Measurements from ENCODE around the gene NDRG3. TPM values are rescaled to one million over a fixed set of nuclear protein-coding genes. Genes with fewer than 3 reads are reported as not detected.

Gene NDRG3
- total RNA-seq, 1 donor from 2014 or later = 33.1 TPM

- Histone ChIP-seq H2AFZ (ENCODE audit: low read depth, low read length) (peak within 1 kb of the TSS; percentile 98), H3K4me1 (ENCODE audit: insufficient read depth, low read length) (peaks cover 21% of the 10 kb centered on the region), H3K27me3 (ENCODE audit: insufficient read depth, low read length) (no peaks in the 10 kb centered on the region), H3K9ac (ENCODE audit: low read length) (peak within 1 kb of the TSS; percentile 92), H3K4me2 (ENCODE audit: low read length) (peak within 1 kb of the TSS; percentile 84), H4K20me1 (ENCODE audit: insufficient read depth, low read length) (peaks cover 33% of the 10 kb centered on the region), H3K36me3 (ENCODE audit: insufficient read depth, low read length) (peaks cover 17% of the 10 kb centered on the region), H3K4me3 (ENCODE audit: insufficient read depth, low read depth, low read length) (peak within 1 kb of the TSS; percentile 86), H3K79me2 (ENCODE audit: insufficient read depth, low read length) (peaks cover 33% of the 10 kb centered on the region), H3K9me3 (ENCODE audit: insufficient read depth, low read depth, low read length) (no peaks in the 10 kb centered on the region), H3K27ac (ENCODE audit: low read depth, low read length) (peak within 1 kb of the TSS; percentile 64)
- Mint-ChIP-seq H3K9me3 (ENCODE audit: unreplicated experiment) (no peaks in the 10 kb centered on the region), H3K27ac (ENCODE audit: unreplicated experiment) (peak within 1 kb of the TSS; percentile 83), H3K4me3 (ENCODE audit: unreplicated experiment) (peak within 1 kb of the TSS; percentile 99), H3K36me3 (ENCODE audit: low read depth, unreplicated experiment) (peaks cover 2% of the 10 kb centered on the region), H3K4me1 (ENCODE audit: low read depth, unreplicated experiment) (peaks cover 7% of the 10 kb centered on the region), H3K27me3 (ENCODE audit: low read depth, unreplicated experiment) (peaks cover 1% of the 10 kb centered on the region)
- TF ChIP-seq EZH2 (IDR thresholded peaks at IDR 0.05; ENCODE audit: insufficient read depth, low read length) = no peak
- TF ChIP-seq, protein P1, sequence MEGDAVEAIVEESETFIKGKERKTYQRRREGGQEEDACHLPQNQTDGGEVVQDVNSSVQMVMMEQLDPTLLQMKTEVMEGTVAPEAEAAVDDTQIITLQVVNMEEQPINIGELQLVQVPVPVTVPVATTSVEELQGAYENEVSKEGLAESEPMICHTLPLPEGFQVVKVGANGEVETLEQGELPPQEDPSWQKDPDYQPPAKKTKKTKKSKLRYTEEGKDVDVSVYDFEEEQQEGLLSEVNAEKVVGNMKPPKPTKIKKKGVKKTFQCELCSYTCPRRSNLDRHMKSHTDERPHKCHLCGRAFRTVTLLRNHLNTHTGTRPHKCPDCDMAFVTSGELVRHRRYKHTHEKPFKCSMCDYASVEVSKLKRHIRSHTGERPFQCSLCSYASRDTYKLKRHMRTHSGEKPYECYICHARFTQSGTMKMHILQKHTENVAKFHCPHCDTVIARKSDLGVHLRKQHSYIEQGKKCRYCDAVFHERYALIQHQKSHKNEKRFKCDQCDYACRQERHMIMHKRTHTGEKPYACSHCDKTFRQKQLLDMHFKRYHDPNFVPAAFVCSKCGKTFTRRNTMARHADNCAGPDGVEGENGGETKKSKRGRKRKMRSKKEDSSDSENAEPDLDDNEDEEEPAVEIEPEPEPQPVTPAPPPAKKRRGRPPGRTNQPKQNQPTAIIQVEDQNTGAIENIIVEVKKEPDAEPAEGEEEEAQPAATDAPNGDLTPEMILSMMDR (IDR thresholded peaks at IDR 0.05; ENCODE audit: insufficient read depth, low read depth, low read length) = peak; percentile 69
- DNase-seq (ENCODE audit: low read depth) = peak; percentile 91
- FAIRE-seq = peak; percentile 71
These were observed 140.3 kb downstream of the NDRG3 start, which contains the start of gene RAB5IF for GRCh38 chr20:36605399-36606157. RAB5IF (plus strand) TSS chr20:36605779; CDS start chr20:36605952, 173 bp downstream.

DNA sequence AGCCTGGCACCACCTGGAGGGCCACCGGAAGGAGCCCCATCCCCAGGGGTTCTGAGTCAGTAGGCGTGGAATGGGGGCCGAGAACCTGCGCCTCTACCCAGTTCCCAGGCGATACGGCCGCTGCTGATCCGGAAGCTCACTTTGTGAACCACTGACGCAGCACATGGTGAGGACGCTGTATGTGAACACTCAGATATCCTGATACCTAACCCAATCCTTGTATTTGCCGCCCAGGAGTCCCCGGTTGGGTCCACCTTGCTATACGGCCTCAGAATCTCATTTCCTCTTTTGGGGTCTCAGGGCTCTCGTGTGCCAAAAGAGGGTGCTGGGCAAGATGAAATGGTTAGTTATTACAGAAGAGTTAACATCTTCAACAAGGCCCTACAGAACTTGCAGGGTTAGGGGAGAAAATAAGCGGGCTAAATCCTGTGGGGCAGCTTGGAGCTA is 140.9 kb downstream of the NDRG3 start:
- Histone ChIP-seq H3K9ac (ENCODE audit: low read length) (peak overlapping the region; percentile 75), H3K27me3 (ENCODE audit: insufficient read depth, low read length) (no peaks in the 10 kb centered on the region), H3K27ac (ENCODE audit: low read depth, low read length) (peak overlapping the region; percentile 53), H3K4me1 (ENCODE audit: insufficient read depth, low read length) (peaks cover 21% of the 10 kb centered on the region), H2AFZ (ENCODE audit: low read depth, low read length) (peak overlapping the region; percentile 98), H3K36me3 (ENCODE audit: insufficient read depth, low read length) (peaks cover 15% of the 10 kb centered on the region), H3K9me3 (ENCODE audit: insufficient read depth, low read depth, low read length) (no peaks in the 10 kb centered on the region), H4K20me1 (ENCODE audit: insufficient read depth, low read length) (peaks cover 31% of the 10 kb centered on the region), H3K79me2 (ENCODE audit: insufficient read depth, low read length) (peaks cover 33% of the 10 kb centered on the region), H3K4me3 (ENCODE audit: insufficient read depth, low read depth, low read length) (peak overlapping the region; percentile 86), H3K4me2 (ENCODE audit: low read length) (peak overlapping the region; percentile 84)
- Mint-ChIP-seq H3K4me1 (ENCODE audit: low read depth, unreplicated experiment) (peaks cover 7% of the 10 kb centered on the region), H3K4me3 (ENCODE audit: unreplicated experiment) (peak overlapping the region; percentile 99), H3K27me3 (ENCODE audit: low read depth, unreplicated experiment) (peaks cover 1% of the 10 kb centered on the region), H3K36me3 (ENCODE audit: low read depth, unreplicated experiment) (peaks cover 2% of the 10 kb centered on the region), H3K27ac (ENCODE audit: unreplicated experiment) (peak overlapping the region; percentile 14), H3K9me3 (ENCODE audit: unreplicated experiment) (no peaks in the 10 kb centered on the region)
- TF ChIP-seq, protein P1 (IDR thresholded peaks at IDR 0.05; ENCODE audit: insufficient read depth, low read depth, low read length) = no peak
- no peak for TF ChIP-seq EZH2 (IDR thresholded peaks at IDR 0.05; ENCODE audit: insufficient read depth, low read length)
- FAIRE-seq = no peak
- no peak for DNase-seq (ENCODE audit: low read depth)

Other genes with a start within 250 kb of the NDRG3 start
- gene MYL9, start 204.6 kb downstream of the NDRG3 start, total RNA-seq = 1,166 and 1,247 TPM in 2 replicates
- 24.4 and 27.8 TPM in 2 replicates for gene TGIF2, start 172.5 kb downstream of the NDRG3 start, total RNA-seq
- gene RAB5IF, start 140.3 kb downstream of the NDRG3 start, total RNA-seq = 105 and 117 TPM in 2 replicates
- 0.14 TPM in 1 of 2 replicates, not detected in the other for gene SLA2, start 99.9 kb downstream of the NDRG3 start, total RNA-seq
- gene DSN1, start 27.7 kb upstream of the NDRG3 start, total RNA-seq = 5.8 and 6.1 TPM in 2 replicates
- not detected in 2 replicates for gene TLDC2, start 130.0 kb upstream of the NDRG3 start, total RNA-seq
- 95.7 and 99.7 TPM in 2 replicates for gene SAMHD1, start 205.6 kb upstream of the NDRG3 start, total RNA-seq

All from astrocyte (in vitro differentiated cells and primary cell).